Activated CD4-positive, alpha-beta T cell treated with anti-CD3 and anti-CD28 coated beads, Interleukin-2, amount 50 U/mL, for 16 hours (primary cell): ENCODE measurements around the gene ACTR3C.
"Not testable (repeated sequence)": the region's sequence is repeated elsewhere in the genome, so short reads cannot be mapped to it uniquely, and the experiment has no call there.

Experiments
- DNase-seq: peaks from one replicate; pipeline ENCODE4 v3.0.0-alpha.2; 2020

The ACTR3C gene

DNA sequence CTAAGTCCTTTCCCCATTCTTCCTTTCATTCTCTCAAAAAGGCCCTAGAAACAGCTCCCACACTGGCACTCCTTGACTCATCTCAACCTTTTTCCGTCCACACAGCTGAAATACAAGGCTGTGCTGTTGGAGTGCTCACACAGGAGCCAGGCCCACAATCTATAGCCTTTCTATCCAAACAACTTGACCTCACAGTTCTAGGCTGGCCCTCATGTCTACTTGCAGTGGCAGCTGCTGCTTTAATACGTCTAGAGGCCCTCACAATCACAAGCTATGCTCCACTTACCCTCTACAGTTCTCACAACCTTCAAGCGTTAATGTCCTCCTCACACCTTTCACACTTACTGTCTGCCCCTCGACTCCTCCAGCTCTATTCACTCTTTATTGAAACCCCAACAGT, 12.2 kb downstream of the ACTR3C start:
- no peak for DNase-seq

DNA sequence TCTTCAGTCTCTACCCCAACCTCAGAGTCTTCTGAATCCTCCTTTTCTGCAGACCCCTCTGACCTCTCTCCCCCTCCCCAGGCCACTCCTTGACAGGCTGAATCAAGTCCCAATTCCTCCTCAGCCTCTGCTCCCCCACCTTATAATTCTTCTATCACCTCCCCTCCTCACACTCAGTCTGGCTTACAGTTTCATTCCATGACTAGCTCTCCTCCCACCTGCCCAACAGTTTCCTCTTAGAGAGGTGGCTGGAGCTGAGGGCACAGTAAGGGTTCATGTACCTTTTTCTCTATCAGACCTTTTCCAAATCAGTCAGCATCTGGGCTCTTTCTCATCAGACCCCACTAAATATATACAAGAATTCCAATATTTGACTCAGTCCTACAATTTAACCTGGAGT, 14.8 kb downstream of the ACTR3C start:
- no peak for DNase-seq

DNA sequence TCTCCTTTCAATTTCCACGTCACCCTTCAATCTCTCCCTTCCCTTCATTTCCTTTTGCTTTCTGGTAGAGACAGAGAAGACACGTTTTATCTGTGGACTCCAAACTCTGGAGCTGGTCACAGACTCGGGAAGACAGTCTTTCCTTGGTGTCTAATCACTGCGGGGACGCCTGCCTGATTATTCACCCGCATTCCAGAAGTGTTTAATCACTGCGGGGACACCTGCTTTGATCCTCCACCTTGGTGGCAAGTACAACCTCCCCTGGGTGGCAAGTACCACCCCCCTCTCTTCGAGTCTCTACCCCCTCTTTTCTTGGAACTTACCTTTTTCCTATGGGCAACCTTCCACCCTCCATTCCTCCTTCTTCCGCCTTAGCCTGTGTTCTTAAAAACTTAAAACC, 15.4 kb downstream of the ACTR3C start:
- no peak for DNase-seq

DNA sequence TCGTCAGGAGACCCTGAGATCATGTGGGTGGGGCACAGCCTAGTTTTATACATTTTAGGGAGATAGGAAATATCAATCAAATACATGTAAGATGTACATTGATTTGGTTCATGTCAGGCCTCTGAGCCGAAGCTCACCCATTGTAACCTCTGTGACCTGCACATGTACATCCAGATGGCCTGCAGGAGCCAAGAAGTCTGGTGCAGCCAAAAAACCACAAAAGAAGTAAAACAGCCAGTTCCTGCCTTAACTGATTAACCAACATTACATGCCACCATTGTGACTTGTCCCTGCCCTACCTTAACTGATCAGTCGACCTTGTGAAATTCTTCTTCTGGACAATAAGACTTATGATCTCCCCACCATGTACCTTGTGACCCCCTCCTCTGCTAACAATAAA, 16.2 kb downstream of the ACTR3C start:
- DNase-seq, result no peak

DNA sequence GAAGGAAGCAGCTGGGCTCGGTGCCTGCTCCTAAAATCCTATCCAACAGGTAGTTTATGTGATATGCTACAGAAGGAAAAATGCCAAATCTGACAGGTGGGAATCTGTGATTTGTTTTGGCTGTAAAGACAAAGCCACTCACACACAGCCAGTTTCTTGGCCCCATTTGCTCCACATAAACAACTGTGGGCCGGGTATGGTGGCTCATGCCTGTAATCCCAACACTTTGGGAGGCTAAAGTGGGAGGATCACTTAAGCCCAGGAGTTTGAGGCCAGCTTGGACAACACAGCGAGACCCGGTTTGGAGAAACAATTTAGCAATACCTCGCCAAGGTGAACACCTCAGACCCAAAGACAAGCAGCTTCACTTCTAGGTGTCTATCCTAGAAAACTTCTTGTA, 17.0 kb downstream of the ACTR3C start:
- not testable (repeated sequence) for DNase-seq

DNA sequence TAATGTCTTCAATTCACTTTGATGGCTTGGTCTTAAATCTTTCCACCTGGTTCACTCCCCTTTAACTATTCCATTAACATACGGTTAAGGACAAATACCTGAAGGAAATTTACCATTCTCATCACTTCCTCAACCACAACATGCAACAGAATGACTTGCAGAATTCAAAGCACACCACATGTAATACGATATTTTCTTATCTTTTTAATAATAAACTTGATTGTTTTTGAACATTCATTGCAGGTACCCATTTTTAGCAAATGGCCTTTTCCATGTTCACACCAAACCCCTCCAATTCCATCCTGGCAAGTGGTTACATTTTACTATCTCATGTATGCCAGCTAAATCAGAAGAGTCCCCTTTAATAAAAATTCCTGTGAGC, 17.5 kb downstream of the ACTR3C start:
- DNase-seq, result not testable (repeated sequence)

DNA sequence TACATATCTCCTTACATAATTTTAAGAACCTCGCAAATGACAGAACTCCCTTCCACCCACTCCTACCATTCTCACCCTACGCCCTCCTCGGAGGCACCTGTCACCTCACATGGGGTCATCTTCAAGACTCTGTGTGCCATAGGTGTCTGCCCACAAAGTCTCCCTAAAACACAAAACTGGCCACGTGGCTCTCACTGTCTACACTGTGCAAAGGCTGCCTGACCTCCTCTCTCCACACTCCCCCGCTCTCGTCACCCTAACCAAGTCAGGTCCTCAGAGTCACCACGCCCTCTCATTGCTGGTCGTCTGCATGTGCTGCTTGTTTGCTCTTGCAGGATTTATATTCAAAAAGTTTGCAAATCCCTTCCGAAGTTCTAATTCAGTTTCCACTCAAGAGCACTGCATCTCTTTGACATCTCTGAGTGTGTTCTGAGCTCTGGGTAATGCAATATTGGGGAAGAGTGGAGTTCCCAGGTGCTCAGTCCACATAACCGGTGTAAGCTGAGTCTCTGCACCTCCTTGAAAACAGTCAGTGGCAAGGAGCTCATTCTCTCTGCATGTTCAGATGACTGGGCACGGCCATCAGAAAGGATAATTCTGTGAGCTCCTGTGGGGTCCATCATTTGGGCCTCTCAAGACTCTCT, 18.0 kb downstream of the ACTR3C start:
- not testable (repeated sequence) for DNase-seq

DNA sequence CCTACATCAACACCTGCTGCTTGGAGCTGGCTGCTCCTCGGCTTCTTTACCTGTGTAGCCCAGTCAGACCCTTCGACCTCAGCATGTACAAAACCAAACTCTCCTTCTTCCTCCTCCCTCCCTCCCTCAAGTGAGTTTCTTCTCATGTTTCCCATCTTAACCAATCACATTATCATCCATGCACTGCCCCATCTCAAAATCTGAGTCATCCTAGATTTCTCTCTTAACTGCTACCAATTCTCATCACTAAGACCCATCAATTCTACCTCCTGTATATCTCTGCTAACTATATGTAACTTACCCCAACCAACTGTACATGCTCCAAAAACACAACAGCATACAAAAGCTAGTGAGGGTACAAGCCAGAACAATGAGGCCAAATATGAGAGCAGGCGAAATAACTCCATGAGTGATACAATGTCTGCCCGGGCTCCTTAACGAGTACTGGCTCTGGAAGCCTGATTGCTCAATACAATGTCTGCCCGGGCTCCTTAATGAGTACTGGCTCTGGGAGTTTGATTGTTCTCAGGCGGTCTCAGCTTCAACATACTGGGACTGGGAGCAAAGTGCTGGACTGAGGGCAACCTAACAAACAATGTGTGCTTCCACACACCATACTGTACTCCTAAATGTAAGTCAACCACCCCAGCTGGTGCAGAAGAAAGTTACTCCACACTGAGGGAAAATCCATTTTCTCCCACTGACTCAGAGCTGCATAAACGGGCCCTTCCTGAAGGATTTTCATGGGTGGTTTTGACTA, 18.7 kb downstream of the ACTR3C start:
- not testable (repeated sequence) for DNase-seq

DNA sequence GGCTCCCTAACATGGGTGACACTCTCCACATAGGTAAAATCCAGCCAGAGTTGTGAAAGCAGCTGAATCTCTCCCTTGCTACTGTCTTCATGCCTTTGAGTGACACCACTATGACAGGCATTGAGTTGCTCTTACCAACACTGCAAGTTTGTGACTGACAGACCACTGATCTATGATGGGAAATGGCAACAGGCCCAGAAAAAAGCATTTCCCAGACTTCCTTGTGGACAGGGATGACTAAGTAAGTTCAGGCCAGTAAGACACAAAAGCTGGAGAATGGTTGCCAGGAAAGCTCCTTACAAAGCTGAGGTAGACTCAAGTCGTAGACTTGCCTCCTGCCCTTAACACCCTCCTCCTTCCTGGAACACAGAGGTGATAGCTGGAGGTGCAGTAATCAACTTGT, 20.4 kb downstream of the ACTR3C start:
- not testable (repeated sequence) for DNase-seq

DNA sequence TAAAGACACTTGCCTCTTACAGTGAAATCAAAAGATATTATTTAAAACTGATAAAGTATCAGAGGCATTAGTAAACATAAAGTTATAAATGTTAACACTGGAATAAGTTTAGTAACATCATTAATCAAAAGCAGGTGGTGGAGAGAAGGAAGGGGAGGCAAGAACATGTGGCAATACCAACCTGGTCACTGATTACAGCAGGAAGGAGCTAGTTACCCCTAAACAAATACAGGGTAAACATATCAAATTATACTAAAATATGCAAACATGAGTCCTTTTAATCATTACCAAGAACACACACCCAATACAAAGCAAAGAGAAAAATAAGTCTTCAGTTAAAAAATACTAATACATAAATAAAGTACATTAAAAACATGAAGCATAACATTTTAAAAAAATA, 25.4 kb downstream of the ACTR3C start:
- DNase-seq, result not testable (repeated sequence)

DNA sequence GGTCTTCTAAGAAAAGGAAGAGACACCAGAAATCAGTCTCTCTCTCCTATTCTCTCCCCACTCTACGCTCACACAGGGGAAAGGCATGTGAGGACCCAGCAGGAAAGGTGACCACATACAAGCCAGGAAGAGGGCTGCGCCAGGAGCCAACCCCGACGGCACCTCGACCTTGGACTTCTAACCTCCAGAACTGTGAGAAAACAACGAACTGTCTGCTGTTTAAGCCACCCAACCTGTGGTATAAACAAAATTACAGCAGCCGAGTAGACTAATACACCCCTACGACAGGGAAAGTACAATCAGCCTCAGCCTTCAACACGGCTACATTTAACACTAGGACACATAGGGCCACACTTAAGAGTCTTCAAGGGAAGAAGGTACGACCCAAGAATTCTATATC, 26.5 kb downstream of the ACTR3C start:
- not testable (repeated sequence) for DNase-seq

DNA sequence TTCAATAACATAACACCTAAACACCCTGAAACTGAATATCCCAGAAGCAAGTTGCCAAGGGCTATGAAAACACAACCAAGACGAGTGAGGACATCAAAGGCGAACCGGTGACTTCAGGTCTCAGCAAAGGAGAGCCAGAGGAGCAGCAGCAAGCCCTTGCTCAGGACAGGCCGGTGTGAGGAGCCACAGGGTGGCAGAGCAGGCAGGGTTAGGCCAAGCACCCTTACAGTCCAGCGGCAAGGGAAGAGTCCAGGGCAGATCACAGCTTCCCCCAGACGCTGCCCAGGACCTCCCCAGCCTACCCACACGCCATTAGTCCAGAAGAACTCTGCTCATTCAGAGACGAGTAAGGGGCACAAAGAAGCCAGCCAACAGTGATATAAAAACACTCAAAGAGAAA, 27.7 kb downstream of the ACTR3C start:
- DNase-seq, result not testable (repeated sequence)

DNA sequence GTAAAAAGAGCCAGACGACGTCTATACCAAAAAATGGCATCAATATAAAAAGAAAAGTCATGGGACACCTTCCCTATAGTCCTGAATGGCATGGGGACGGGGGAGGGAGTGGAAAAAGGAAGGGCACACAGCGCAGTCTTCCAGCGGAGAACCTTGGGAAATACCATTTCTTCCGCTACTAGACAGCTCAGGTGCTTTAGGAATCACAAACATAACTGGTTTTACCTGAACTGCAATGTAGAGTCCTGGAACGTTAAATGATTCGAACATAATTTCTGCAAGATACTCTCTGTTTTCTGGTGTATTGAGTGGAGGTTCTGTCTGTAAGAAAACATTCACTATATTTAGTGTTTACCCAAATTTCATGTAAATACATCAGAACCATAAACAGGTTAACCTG, 28.3 kb downstream of the ACTR3C start:
- not testable (repeated sequence) for DNase-seq

DNA sequence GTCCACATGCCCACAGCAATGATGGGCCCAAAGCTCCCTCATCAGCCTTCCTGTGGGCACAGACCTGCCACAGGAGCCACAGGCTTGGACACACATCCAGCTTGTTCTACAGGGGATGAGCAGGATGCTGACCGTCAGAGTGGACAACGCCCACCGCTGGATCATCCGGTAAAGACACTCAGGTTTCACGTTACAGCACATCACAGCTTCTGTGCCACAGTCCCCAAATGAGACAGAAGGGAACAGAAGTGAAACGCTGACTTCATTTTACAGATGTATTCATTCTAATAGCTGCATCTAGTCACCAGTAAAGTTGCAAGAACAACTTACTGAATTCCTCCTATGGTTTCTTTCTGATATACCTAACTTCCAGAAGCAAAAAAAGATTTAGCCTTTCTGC, 33.0 kb downstream of the ACTR3C start:
- peak; percentile 9 for DNase-seq

DNA sequence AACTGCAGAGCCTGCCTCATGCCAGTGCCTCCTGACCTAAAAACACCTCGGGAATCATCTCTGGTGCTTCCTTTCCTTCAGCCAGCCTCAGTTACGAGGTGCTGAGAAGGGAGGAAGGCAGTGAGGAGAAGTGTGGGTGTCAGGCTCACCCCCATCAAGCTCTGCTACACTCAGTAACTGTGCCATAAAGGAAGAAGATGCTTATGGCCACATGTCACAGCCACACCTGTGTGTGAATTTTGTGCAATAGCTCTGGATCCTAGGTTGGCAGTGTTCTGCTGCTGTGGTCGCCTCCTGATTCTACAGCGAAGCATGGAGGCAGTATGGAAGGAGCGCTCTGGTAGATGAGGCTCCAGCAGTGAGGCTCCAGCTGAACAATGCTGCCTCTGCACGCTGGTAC, 34.5 kb downstream of the ACTR3C start:
- not testable (repeated sequence) for DNase-seq

DNA sequence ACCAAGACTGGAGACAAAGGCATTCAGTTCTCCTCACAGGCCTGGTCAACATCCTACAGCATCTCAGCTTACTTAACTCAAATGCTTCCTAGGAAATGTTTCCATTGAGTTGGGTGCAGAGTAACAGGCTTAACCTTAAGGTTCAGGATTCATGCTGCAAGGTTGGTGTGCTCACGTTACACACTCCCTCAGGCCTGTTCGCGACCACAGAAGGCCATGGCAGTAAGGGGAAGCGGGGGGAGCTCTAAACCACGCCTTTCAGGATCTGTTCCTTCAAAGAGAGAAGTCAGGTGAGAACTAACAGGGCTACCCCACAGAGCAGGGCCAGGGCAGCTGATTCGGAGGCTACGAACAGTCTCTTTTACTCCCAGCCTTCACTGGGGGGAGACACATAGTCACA, 35.5 kb downstream of the ACTR3C start:
- DNase-seq, result not testable (repeated sequence)

DNA sequence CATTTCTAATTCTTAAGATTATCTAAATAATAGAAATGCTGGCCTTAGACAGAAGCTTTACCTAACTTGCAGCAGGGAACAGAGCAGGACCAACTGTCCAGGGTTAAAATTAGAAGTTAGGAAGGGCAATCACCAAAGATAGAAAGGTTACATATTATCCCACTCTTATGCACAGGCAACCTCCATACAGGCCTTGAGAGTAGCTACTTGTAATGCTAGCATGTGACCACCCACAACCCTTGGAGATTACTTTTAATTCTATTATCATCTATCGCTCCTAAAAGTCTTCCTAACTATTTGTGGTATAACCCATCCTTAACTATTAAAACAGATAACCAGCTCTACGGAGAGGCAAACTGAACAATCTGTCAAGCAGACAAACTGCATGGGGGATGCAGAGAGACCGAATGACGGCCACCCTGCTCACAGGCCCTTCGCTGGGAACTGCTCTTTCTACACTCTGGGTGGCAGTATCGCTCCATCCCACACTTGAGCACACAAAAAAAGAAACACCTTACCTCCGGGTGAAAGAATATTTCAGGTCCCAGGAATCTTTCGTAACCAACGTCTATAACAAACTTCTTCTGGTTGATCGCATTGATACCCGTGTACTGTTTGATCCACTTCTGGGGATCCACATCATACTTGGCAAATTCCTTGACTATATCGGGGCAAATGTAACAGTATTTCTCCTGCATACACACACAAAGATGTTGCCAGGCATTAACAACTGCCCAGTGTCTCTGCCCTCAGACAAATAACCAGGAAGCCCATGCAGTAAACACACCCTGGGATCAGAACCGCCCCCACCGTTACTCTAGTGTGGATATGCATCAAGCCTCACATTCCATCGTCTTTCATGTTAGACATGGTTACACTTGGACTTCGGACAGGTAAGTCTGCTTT, 37.2 kb downstream of the ACTR3C start:
- peak; percentile 13 for DNase-seq

DNA sequence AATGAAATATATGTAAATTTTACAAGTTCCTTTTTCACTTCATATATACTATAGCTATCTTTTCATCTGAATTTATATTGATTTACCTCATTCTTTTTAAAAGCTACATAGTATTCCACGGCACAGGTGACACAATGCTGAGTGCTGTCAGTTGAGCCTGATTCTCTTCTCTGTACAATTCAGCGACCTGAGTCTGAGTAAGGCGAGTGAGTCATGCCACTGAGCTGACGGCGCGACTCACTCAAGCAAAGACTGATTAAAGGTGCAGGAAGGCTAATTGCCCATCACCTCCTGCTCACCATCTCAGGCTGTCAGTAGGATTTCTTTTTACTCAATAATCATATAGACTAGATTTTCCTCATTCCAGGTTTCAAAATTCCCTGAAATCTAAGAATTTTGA, 39.7 kb downstream of the ACTR3C start:
- not testable (repeated sequence) for DNase-seq

DNA sequence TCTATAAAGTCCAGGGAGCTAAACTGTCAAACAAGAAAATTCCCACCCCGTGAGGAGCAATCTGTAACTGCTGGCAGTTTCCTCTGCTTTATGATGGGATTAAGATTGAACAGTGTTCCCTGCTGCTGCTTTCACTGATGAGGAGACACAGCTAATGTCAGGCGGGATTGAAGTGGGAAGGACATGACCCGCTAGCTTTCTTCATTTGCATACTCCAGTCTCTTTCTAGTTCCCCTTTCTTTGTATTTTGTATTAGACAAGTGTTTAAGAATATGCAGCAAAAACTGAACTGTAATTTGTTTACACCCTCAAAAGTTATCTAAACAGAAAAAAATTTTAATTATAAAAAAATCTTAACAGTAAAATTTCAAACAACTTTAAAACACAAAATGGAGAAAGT, 40.2 kb downstream of the ACTR3C start:
- not testable (repeated sequence) for DNase-seq

DNA sequence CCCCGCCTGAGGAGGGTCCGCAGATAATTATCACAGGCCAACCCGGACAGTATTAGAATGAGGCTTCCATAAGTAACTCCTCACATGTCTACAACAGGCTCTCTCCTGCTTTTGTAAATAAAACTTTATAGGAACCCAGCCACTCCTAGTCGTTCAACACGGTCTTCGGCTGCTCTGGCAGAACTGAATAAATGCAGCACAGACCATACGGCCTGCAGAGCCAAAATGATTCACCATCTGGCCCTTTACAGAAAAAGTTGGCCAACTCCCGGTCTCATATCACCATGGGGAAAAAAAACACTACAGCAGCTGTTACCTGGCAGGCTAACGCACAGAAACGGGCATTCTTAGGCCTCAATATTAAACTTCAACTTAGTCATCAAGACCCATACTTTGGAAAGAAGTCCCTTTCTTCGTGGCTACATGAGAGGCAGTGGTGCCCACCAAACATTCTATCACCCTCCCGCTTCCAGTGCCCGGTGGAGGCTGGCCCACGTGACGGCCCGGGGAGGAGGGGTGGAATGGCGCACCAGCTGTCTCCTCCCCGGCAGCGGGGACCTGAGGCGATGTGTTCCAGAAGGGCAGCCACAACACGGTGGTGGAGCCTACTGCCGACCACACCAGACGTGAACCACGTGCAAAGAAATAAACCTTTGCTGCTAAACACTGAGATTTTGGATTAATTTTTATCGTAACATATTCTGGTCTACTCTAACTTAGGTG, 41.5 kb downstream of the ACTR3C start:
- DNase-seq, result not testable (repeated sequence)

DNA sequence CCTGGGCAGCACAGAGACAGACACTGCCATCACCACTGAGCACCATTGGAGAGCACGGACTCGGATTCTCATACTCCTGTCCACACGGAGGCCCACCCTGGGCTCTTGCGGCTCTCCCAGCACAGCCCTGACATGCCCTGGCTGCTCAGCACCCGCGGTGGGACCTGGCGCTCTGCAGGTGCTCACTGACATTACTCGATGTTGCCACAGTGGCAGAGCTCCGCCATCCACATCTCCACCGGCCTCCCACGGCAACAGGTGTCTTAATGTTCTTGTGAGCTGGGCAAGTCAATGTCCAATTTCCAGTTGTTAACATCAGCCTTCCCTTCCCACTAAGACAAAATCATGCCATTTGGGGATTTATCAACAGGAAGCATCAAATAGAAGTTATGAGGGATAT, 45.0 kb downstream of the ACTR3C start:
- DNase-seq, result not testable (repeated sequence)

DNA sequence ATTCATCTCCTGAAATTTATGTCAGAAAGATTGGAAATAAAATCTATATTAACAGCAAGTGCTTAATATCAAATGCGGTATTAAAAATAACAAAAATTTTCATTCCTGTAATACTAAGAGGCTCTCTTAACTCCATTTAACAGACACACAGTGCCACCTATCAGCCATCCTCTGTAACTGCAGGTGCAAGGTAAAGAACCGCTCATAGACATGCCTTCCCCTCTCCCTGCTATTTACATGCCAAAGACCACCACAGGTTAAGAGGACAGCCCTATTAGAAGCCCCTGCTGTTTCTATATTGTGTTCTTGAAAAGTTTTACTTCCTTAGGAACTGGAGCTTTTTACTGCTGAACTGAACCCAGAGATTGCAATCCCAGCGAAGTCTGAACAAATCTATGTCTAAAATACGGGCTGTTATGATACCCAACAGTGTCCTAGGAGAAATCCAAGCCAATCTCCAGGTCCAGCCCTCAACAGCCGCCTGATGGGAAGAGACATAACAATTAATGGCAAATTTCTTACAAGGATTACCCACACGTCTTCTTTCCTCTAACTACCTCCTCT, 47.1 kb downstream of the ACTR3C start:
- DNase-seq, result peak; percentile 51
